Mesothelial cell of epicardium (in vitro differentiated cells): ENCODE results near the gene GSS. TPM values are rescaled to one million over a fixed set of nuclear protein-coding genes. Genes with fewer than 3 reads are reported as not detected.

Experiments
- DNase-seq, 2 experiments: peaks; one replicate each; pipeline ENCODE4 v3.0.0; 2021; ENCODE audit warnings: low spot score in 2 of 2; ENCODE audit not compliant: unreplicated experiment in 2 of 2
- H3K27ac Mint-ChIP-seq: 2 replicates; pipeline ENCODE4 v1.8.0; 2021; ENCODE audit warnings: mixed read lengths
- H3K27me3 Mint-ChIP-seq: 2 replicates; pipeline ENCODE4 v1.8.0; 2021; ENCODE audit warnings: low read depth, mixed read lengths
- H3K36me3 Mint-ChIP-seq: 2 replicates; pipeline ENCODE4 v1.8.0; 2021; ENCODE audit warnings: mixed read lengths
- H3K4me1 Mint-ChIP-seq: 2 replicates; pipeline ENCODE4 v1.8.0; 2021; ENCODE audit warnings: mixed read lengths
- H3K4me3 Mint-ChIP-seq: 2 replicates; pipeline ENCODE4 v1.8.0; 2021; ENCODE audit warnings: mild to moderate bottlenecking, moderate library complexity, mixed read lengths
- H3K9me3 Mint-ChIP-seq: 2 replicates; pipeline ENCODE4 v1.8.0; 2021; ENCODE audit warnings: mixed read lengths
- total RNA-seq: library from RNA; stranded (reverse); gene quantifications from 3 replicates; pipeline ENCODE4 v1.2.1, GENCODE V29; 2021
- TF ChIP-seq, protein P1 (sequence below): fragments of 200-600 bp; sonication (generic); IDR thresholded peaks from one replicate; pipeline ENCODE4 v1.5.0; 2021; ENCODE audit warnings: antibody characterized with exemption; ENCODE audit not compliant: unreplicated experiment

The GSS gene
- total RNA-seq, 1 donor from 2014 or later = 54.8 TPM

DNA sequence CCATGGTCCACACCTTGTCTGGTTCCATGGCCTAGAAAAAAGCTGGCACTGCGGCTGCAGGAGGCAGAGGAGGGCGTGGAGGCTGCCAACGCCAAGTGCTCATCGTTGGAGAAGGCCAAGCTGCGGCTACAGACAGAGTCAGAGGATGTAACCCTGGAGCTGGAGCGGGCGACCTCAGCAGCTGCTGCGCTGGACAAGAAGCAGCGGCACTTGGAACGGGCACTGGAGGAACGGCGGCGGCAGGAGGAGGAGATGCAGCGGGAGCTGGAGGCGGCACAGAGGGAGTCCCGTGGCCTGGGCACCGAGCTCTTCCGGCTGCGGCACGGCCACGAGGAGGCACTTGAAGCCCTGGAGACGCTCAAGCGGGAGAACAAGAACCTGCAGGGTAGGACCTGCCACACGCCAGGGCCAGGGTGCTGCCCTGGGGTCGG lies 43.4 kb upstream of the GSS start:
- no peak overlapping the region for H3K4me3 Mint-ChIP-seq
- H3K27me3 Mint-ChIP-seq = no peaks in the 10 kb centered on the region
- H3K4me1 Mint-ChIP-seq = no peaks in the 10 kb centered on the region
- DNase-seq = no peak
- no peaks in the 10 kb centered on the region for H3K9me3 Mint-ChIP-seq
- H3K36me3 Mint-ChIP-seq = peaks cover 31% of the 10 kb centered on the region
- H3K27ac Mint-ChIP-seq = no peak overlapping the region
- TF ChIP-seq, protein P1, sequence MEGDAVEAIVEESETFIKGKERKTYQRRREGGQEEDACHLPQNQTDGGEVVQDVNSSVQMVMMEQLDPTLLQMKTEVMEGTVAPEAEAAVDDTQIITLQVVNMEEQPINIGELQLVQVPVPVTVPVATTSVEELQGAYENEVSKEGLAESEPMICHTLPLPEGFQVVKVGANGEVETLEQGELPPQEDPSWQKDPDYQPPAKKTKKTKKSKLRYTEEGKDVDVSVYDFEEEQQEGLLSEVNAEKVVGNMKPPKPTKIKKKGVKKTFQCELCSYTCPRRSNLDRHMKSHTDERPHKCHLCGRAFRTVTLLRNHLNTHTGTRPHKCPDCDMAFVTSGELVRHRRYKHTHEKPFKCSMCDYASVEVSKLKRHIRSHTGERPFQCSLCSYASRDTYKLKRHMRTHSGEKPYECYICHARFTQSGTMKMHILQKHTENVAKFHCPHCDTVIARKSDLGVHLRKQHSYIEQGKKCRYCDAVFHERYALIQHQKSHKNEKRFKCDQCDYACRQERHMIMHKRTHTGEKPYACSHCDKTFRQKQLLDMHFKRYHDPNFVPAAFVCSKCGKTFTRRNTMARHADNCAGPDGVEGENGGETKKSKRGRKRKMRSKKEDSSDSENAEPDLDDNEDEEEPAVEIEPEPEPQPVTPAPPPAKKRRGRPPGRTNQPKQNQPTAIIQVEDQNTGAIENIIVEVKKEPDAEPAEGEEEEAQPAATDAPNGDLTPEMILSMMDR = no peak

DNA sequence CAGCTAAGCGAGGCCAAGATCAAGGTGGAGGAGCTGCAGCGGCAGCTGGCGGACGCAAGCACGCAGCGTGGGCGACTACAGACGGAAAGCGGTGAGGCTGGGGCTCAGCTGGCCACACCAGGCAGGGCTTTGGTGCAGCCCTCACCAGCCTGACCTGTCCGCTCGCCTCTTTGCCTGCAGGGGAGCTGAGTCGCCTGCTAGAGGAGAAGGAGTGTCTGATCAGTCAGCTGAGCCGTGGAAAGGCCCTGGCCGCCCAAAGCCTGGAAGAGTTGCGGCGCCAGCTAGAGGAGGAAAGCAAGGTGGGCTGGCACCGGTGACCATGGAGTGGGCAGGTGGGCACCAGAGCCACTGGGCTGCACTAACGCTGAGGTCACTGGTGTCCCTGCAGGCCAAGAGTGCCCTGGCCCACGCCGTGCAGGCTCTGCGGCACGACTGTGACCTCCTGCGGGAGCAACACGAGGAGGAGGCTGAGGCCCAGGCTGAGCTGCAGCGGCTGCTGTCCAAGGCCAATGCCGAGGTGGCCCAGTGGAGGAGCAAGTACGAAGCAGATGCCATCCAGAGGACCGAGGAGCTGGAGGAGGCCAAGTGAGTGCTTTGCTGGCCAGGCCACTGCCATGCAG lies 42.8 kb upstream of the GSS start:
- no peak overlapping the region for H3K27ac Mint-ChIP-seq
- no peak for DNase-seq
- no peaks in the 10 kb centered on the region for H3K4me1 Mint-ChIP-seq
- peaks cover 31% of the 10 kb centered on the region for H3K36me3 Mint-ChIP-seq
- no peaks in the 10 kb centered on the region for H3K9me3 Mint-ChIP-seq
- TF ChIP-seq, protein P1 = no peak
- H3K27me3 Mint-ChIP-seq = no peaks in the 10 kb centered on the region
- H3K4me3 Mint-ChIP-seq = no peak overlapping the region

DNA sequence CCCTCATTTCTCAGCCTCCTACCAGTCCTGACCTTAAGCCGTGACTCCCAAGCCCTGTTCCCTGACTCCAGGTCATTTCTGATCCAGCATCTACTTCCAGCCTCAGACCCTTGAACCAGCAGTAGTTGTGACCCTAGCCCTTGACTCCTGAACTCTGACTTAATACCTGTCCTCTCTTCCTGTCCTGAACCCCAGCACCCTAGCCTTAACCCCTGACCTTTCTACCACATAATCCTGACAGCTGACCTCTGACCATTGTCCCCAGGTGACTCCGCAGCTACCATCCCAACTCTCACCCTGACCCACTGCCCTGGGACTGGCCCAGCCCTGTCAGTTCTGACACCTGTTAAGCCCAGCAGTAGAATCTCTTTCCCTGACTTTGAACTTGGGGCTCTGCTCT lies 42.2 kb upstream of the GSS start:
- no peaks in the 10 kb centered on the region for H3K9me3 Mint-ChIP-seq
- TF ChIP-seq, protein P1 = no peak
- H3K4me3 Mint-ChIP-seq = no peak overlapping the region
- no peaks in the 10 kb centered on the region for H3K27me3 Mint-ChIP-seq
- DNase-seq = no peak
- no peaks in the 10 kb centered on the region for H3K4me1 Mint-ChIP-seq
- H3K36me3 Mint-ChIP-seq = peaks cover 29% of the 10 kb centered on the region
- no peak overlapping the region for H3K27ac Mint-ChIP-seq

GRCh38 chr20:34997131-34997561 lies 41.5 kb upstream of the GSS start:
- H3K4me3 Mint-ChIP-seq = no peak overlapping the region
- H3K4me1 Mint-ChIP-seq = no peaks in the 10 kb centered on the region
- no peak for DNase-seq
- H3K27me3 Mint-ChIP-seq = no peaks in the 10 kb centered on the region
- no peaks in the 10 kb centered on the region for H3K9me3 Mint-ChIP-seq
- H3K27ac Mint-ChIP-seq = no peak overlapping the region
- TF ChIP-seq, protein P1 = no peak
- peaks cover 29% of the 10 kb centered on the region for H3K36me3 Mint-ChIP-seq

DNA sequence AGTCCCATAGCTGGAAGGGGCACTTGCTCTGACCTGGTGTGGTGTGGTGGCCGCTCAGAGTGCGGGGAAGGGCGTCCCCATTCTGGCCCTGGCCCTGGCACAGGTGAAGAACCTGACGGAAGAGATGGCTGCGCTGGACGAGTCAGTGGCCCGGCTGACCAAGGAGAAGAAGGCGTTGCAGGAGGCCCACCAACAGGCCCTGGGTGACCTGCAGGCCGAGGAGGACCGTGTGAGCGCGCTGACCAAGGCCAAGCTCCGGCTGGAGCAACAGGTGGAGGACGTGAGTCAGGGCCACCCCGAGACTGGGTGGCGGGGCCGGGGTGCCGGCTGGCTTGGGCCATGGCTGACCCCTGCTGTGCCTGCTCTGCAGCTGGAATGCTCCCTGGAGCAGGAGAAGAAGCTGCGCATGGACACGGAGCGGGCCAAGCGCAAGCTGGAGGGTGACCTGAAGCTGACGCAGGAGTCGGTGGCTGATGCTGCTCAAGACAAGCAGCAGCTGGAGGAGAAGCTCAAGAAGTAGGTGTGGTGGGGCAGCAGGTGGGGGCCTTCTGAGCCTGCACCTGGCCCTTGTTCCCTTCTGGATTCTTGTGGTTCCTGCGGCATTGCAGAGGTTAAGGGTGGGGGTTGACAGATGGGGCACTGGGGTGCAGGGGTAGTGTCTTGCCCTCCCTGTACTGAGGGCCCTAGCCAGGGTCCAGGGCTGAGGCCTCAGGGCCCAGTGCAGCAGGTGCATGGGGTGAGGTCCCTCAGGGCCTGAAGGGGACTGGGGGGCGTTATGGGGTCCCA lies 40.8 kb upstream of the GSS start:
- Mint-ChIP-seq H3K4me1 (no peaks in the 10 kb centered on the region), H3K4me3 (no peak overlapping the region), H3K27ac (peak overlapping the region; percentile 5), H3K27me3 (no peaks in the 10 kb centered on the region), H3K9me3 (no peaks in the 10 kb centered on the region), H3K36me3 (peaks cover 29% of the 10 kb centered on the region)
- DNase-seq = no peak
- TF ChIP-seq, protein P1 = no peak
